HCT116 (cell line): ENCODE results near the gene SOWAHC. TPM values are rescaled to one million over a fixed set of nuclear protein-coding genes. Genes with fewer than 3 reads are reported as not detected.

Source experiments
- ATAC-seq: fragments of 200-7000 bp; cut with Tn5 transposase; 2 replicates; pipeline ENCODE4 v1.9.1; 2020; ENCODE audit warnings: mild to moderate bottlenecking, moderate library complexity
- BruUV-seq: library from RNA; stranded (reverse); fragments of 400-500 nt; replicated peaks from 2 replicates; lab custom pipeline; 2021; lab: Mats Ljungman, UMichigan
- CTCF ChIA-PET: fragments of 300-600 bp; sonication (Branson Sonifier 250); formaldehyde crosslinking; loops from one replicate; lab custom pipeline; 2021; ENCODE audit warnings: antibody characterized with exemption; lab: Charles Lee
- POLR2A ChIA-PET: fragments of 300-600, 350-600 bp; sonication (Branson Sonifier 250); formaldehyde crosslinking; loops from one replicate; lab custom pipeline; 2021; ENCODE audit warnings: antibody characterized with exemption; lab: Charles Lee
- RAD21 ChIA-PET, 2 experiments: fragments of 300-600 bp; sonication (Branson Sonifier 250); formaldehyde crosslinking; loops; one replicate each; lab custom pipeline; 2023; ENCODE audit warnings: low total read pairs in 2 of 2; ENCODE audit not compliant: uncharacterized antibody in 2 of 2, unreplicated experiment in 2 of 2, low non-redundant PET in 1 of 2; lab: Charles Lee
- DNase-seq: peaks from one replicate; pipeline ENCODE4 v3.0.0-alpha.2; 2010; ENCODE audit warnings: low read depth, low spot score
- H2AFZ ChIP-seq: fragments of 200-600 bp; shearing (Covaris generic), sonication (generic); 2 replicates; pipeline ENCODE4 v1.6.1; 2017; ENCODE audit warnings: low read depth, mixed run types, mixed read lengths, antibody characterized with exemption, low read length; ENCODE audit not compliant: poor library complexity, severe bottlenecking
- H3K27ac ChIP-seq: 2 replicates; pipeline ENCODE4 v1.5.1; 2012; ENCODE audit warnings: low read depth, low read length
- H3K27me3 ChIP-seq: fragments of 200-600 bp; sonication (generic); 2 replicates; pipeline ENCODE4 v1.6.1; 2016; ENCODE audit warnings: mixed run types, low read length, mixed read lengths; ENCODE audit not compliant: insufficient read depth
- H3K36me3 ChIP-seq, 2 experiments: fragments of 200-500 bp in 1 of 2; fragments of 200-600 bp in 1 of 2; sonication (Bioruptor generic) in 1 of 2; sonication (generic) in 1 of 2; 2 replicates each; pipeline versions ENCODE4 v1.5.1 to v1.6.1; 2014 to 2016; ENCODE audit warnings: low read length in 2 of 2, inconsistent platforms in 1 of 2, mixed read lengths in 1 of 2, mixed run types in 1 of 2; ENCODE audit not compliant: insufficient read depth in 2 of 2, control insufficient read depth in 1 of 2
- H3K4me1 ChIP-seq, 2 experiments: fragments of 200-600 bp in 1 of 2; sonication (generic) in 1 of 2; 2 replicates each; pipeline versions ENCODE4 v1.5.1 to v1.6.1; 2012 to 2017; ENCODE audit warnings: low read length in 2 of 2, inconsistent platforms in 1 of 2, mild to moderate bottlenecking in 1 of 2, mixed read lengths in 1 of 2, mixed run types in 1 of 2, moderate library complexity in 1 of 2; ENCODE audit not compliant: insufficient read depth in 2 of 2, control insufficient read depth in 1 of 2
- H3K4me2 ChIP-seq: fragments of 200-600 bp; sonication (generic); 2 replicates; pipeline ENCODE4 v1.6.1; 2017; ENCODE audit warnings: mixed run types, low read length, mixed read lengths
- H3K4me3 ChIP-seq, 2 experiments: fragments of 200-600 bp in 1 of 2; sonication (generic) in 1 of 2; replicated peaks in 1 of 2; 2 replicates each; pipeline ENCODE4 v1.5.1; 2011 to 2016; ENCODE audit warnings: low read length in 2 of 2, control low read depth in 1 of 2, low read depth in 1 of 2, mild to moderate bottlenecking in 1 of 2, mixed read lengths in 1 of 2, mixed run types in 1 of 2
- H3K79me2 ChIP-seq: fragments of 200-600 bp; sonication (generic); 2 replicates; pipeline ENCODE4 v1.6.1; 2017; ENCODE audit warnings: mild to moderate bottlenecking, mixed run types, low read length, moderate library complexity, mixed read lengths; ENCODE audit not compliant: insufficient read depth
- H3K9ac ChIP-seq: fragments of 200-600 bp; sonication (generic); 2 replicates; pipeline ENCODE4 v1.6.1; 2016; ENCODE audit warnings: low read length, mixed read lengths
- H3K9me2 ChIP-seq: fragments of 200-600 bp; sonication (generic), shearing (Covaris generic); 2 replicates; pipeline ENCODE4 v1.6.1; 2017; ENCODE audit warnings: mixed run types, mild to moderate bottlenecking, moderate library complexity; ENCODE audit not compliant: insufficient read depth
- H3K9me3 ChIP-seq, 2 experiments: fragments of 200-500 bp in 1 of 2; fragments of 200-600 bp in 1 of 2; sonication (Bioruptor generic) in 1 of 2; sonication (generic) in 1 of 2; 2 replicates each; pipeline ENCODE4 v1.6.1; 2014 to 2017; ENCODE audit warnings: low read length in 2 of 2, mixed read lengths in 2 of 2, inconsistent platforms in 1 of 2, low read depth in 1 of 2, mild to moderate bottlenecking in 1 of 2, mixed run types in 1 of 2, moderate library complexity in 1 of 2; ENCODE audit not compliant: control insufficient read depth in 1 of 2, insufficient read depth in 1 of 2
- H4K20me1 ChIP-seq: fragments of 200-600 bp; sonication (generic), shearing (Covaris generic); 2 replicates; pipeline ENCODE4 v1.6.1; 2017; ENCODE audit warnings: mixed run types, mild to moderate bottlenecking, moderate library complexity; ENCODE audit not compliant: insufficient read depth
- CBX3 ChIP-seq: IDR thresholded peaks from 2 replicates; pipeline ENCODE4 v1.6.1; 2012; ENCODE audit warnings: low read depth
- ELF1 ChIP-seq: IDR thresholded peaks from 2 replicates; pipeline ENCODE4 v1.6.1; 2012; ENCODE audit warnings: low read depth, borderline replicate concordance
- EZH2phosphoT487 ChIP-seq: fragments of 200-600 bp; IDR thresholded peaks from 2 replicates; pipeline ENCODE4 v1.6.1; 2018; ENCODE audit warnings: antibody characterized with exemption, borderline replicate concordance
- JUND ChIP-seq: IDR thresholded peaks from 2 replicates; pipeline ENCODE4 v1.6.1; 2012
- POLR2AphosphoS5 ChIP-seq: IDR thresholded peaks from 2 replicates; pipeline ENCODE4 v1.6.1; 2011; ENCODE audit warnings: mild to moderate bottlenecking, low read depth, low read length, moderate library complexity
- RAD21 ChIP-seq: IDR thresholded peaks from 2 replicates; pipeline ENCODE4 v1.6.1; 2012; ENCODE audit warnings: low read depth, mild to moderate bottlenecking
- SIN3A ChIP-seq: IDR thresholded peaks from 2 replicates; pipeline ENCODE4 v1.6.1; 2012; ENCODE audit warnings: low read depth
- SRF ChIP-seq: IDR thresholded peaks from 2 replicates; pipeline ENCODE4 v1.6.1; 2012; ENCODE audit warnings: low read depth
- YY1 ChIP-seq: IDR thresholded peaks from 2 replicates; pipeline ENCODE4 v1.6.1; 2011; ENCODE audit warnings: low read length, low read depth, moderate library complexity, mild to moderate bottlenecking; ENCODE audit not compliant: insufficient replicate concordance; ENCODE audit errors: extremely low read depth
- ZNF274 ChIP-seq: fragments of 200-500 bp; sonication (Bioruptor generic); IDR thresholded peaks from 2 replicates; pipeline ENCODE4 v1.6.1; 2014; ENCODE audit warnings: mild to moderate bottlenecking, low read depth, low read length, inconsistent platforms
- intact Hi-C: fragments of 100-400 bp; cut with micrococcal nuclease; formaldehyde crosslinking; loops from 2 replicates; pipeline ENCODE4 v1.10.0; 2022
- total RNA-seq: library from RNA; stranded (reverse); gene quantifications from one replicate; pipeline ENCODE4 v1.2.1, GENCODE V29; 2021; ENCODE audit not compliant: unreplicated experiment
- TF ChIP-seq, protein P1 (sequence below): IDR thresholded peaks from 2 replicates; pipeline ENCODE4 v1.6.1; 2011; ENCODE audit warnings: mild to moderate bottlenecking, low read length, moderate library complexity; ENCODE audit not compliant: insufficient replicate concordance; ENCODE audit errors: extremely low read depth
- TF ChIP-seq, protein P2 (sequence below): IDR thresholded peaks from 2 replicates; pipeline ENCODE4 v1.6.1; 2012

The SOWAHC gene
- total RNA-seq, 1 experiment from 2014 or later: 16.6 TPM

DNA sequence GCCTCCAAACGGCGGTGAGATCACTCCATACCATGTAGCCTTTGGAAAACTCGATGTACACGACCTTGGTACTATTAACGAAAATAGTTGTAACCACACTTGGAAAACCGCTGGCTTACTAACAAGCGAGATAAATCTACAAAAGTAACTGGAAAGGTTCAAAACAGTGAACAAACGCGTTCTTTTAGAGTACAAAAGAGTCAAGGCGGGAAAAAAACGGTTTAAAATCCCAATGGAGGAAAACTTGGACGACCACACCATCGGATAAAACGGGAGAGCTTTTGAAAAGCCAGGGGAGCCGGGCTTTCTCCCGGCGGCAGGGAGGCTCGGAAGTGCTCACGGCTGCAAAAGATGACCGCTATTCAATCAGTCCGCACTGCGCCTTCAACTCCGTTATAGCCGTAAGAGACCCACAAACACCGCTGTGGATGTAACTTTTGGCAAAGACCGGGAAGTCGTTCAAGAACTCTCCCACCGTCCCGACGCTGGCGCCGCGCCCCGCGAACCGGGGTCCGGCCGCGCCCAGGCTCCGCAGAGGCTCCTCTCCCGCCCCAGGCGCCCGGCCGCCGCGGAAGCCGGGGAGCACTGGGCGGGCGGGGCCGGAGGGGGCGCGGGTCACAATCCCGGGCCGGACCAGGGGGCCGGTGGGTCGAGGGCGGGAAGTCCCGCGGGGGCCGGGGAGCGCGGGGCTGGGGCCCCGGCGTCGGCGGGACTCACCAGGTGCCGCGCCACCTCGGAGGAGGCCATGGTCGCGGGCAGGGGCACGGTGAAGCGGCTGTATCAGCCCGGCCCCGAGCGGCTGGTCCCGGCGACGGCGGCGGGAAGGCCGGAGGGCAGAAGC lies 863 bp upstream of the SOWAHC start:
- H3K79me2 ChIP-seq: peaks cover 75% of the 10 kb centered on the region
- H3K27ac ChIP-seq: peak overlapping the region; percentile 78
- ChIA-PET RAD21 (no interaction called here), CTCF (interaction anchor here (1.2 to 1.7 kb wide), 2 partner anchors 121 to 123 kb away, joined by 4 to 7 read pairs; no protein-coding TSS in a partner anchor)
- peak overlapping the region; percentile 94 for H3K4me2 ChIP-seq
- no peaks in the 10 kb centered on the region; the same call in 1 of the 2 replicates for H3K9me2 ChIP-seq
- H3K9ac ChIP-seq: peak overlapping the region; percentile 98
- BruUV-seq: no TSS peak
- TF ChIP-seq ELF1 (no peak), SIN3A (no peak; the same call in 1 of the 2 replicates), SRF (no peak), POLR2AphosphoS5 (no peak), EZH2phosphoT487 (no peak), JUND (no peak), CBX3 (no peak), YY1 (no peak), RAD21 (no peak), ZNF274 (no peak)
- TF ChIP-seq, protein P1, sequence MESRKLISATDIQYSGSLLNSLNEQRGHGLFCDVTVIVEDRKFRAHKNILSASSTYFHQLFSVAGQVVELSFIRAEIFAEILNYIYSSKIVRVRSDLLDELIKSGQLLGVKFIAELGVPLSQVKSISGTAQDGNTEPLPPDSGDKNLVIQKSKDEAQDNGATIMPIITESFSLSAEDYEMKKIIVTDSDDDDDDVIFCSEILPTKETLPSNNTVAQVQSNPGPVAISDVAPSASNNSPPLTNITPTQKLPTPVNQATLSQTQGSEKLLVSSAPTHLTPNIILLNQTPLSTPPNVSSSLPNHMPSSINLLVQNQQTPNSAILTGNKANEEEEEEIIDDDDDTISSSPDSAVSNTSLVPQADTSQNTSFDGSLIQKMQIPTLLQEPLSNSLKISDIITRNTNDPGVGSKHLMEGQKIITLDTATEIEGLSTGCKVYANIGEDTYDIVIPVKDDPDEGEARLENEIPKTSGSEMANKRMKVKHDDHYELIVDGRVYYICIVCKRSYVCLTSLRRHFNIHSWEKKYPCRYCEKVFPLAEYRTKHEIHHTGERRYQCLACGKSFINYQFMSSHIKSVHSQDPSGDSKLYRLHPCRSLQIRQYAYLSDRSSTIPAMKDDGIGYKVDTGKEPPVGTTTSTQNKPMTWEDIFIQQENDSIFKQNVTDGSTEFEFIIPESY: no peak
- TF ChIP-seq, protein P2, sequence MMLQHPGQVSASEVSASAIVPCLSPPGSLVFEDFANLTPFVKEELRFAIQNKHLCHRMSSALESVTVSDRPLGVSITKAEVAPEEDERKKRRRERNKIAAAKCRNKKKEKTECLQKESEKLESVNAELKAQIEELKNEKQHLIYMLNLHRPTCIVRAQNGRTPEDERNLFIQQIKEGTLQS: no peak
- TF ChIP-seq, all 23 proteins: peak for 0
- intact Hi-C loops: loop anchor here (5.0 kb wide), 1 partner anchor 66 kb away; no protein-coding TSS in a partner anchor
- Histone ChIP-seq H3K4me3 (peak overlapping the region; percentile 92 to 98), H3K27me3 (no peaks in the 10 kb centered on the region), H3K36me3 (no peaks in the 10 kb centered on the region), H4K20me1 (0 out of 2 replicates have a peak, but pooled peaks cover 3% of the 10 kb centered on the region), H3K9me3 (no peaks in the 10 kb centered on the region), H3K4me1 (peaks cover 37 to 59% of the 10 kb centered on the region in 2 experiments), H2AFZ (no peak overlapping the region)
- ATAC-seq: peak; percentile 11
- no peak for DNase-seq
- POLR2A ChIA-PET: interaction anchor here (1.1 to 2.5 kb wide), 4 partner anchors 9 to 98 kb away, joined by 3 to 10 read pairs (median 5); no protein-coding TSS in a partner anchor
